ENCODE results near the gene CGN. TPM values are rescaled to one million over a fixed set of nuclear protein-coding genes. Genes with fewer than 3 reads are reported as not detected.

Gene CGN
- total RNA-seq, 6 experiments from 2014 or later: 0.17 to 0.28 (median 0.21) TPM

GRCh38 chr1:151574575-151575529 lies 63.7 kb downstream of the CGN start:
- no peak for TF ChIP-seq CTCF (IDR thresholded peaks at IDR 0.05)
- DNase-seq: peak; percentile 62
- H3K27ac Mint-ChIP-seq: peak overlapping the region; percentile 80
- H3K36me3 Mint-ChIP-seq (ENCODE audit: low read depth): peaks cover 26% of the 10 kb centered on the region
- H3K9me3 Mint-ChIP-seq: no peaks in the 10 kb centered on the region
- no peak overlapping the region; the same call in 1 of the 2 replicates for H3K4me3 Mint-ChIP-seq
- peaks cover 38% of the 10 kb centered on the region for H3K4me1 Mint-ChIP-seq (ENCODE audit: low read depth)
- no peaks in the 10 kb centered on the region for H3K27me3 Mint-ChIP-seq (ENCODE audit: insufficient read depth)

- no peak for DNase-seq
- Mint-ChIP-seq H3K4me1 (ENCODE audit: low read depth) (peaks cover 36% of the 10 kb centered on the region), H3K9me3 (no peaks in the 10 kb centered on the region), H3K27ac (no peak overlapping the region), H3K27me3 (ENCODE audit: insufficient read depth) (no peaks in the 10 kb centered on the region), H3K36me3 (ENCODE audit: low read depth) (peaks cover 34% of the 10 kb centered on the region), H3K4me3 (no peak overlapping the region)
- TF ChIP-seq CTCF (IDR thresholded peaks at IDR 0.05): no peak
These were observed 66.0 kb downstream of the CGN start for GRCh38 chr1:151577173-151577572.

- Mint-ChIP-seq H3K4me1 (ENCODE audit: low read depth) (peaks cover 40% of the 10 kb centered on the region), H3K4me3 (no peak overlapping the region), H3K27me3 (ENCODE audit: insufficient read depth) (no peaks in the 10 kb centered on the region; the same call in 1 of the 2 replicates), H3K27ac (no peak overlapping the region), H3K9me3 (no peaks in the 10 kb centered on the region), H3K36me3 (ENCODE audit: low read depth) (peaks cover 28% of the 10 kb centered on the region)
- DNase-seq: no peak
- no peak for TF ChIP-seq CTCF (IDR thresholded peaks at IDR 0.05)
These were observed 67.8 kb downstream of the CGN start for GRCh38 chr1:151578941-151579340.

GRCh38 chr1:151579436-151580225 lies 68.4 kb downstream of the CGN start:
- Mint-ChIP-seq H3K27ac (no peak overlapping the region), H3K4me1 (ENCODE audit: low read depth) (peaks cover 40% of the 10 kb centered on the region), H3K9me3 (no peaks in the 10 kb centered on the region), H3K36me3 (ENCODE audit: low read depth) (peaks cover 21% of the 10 kb centered on the region), H3K27me3 (ENCODE audit: insufficient read depth) (peaks cover 5% of the 10 kb centered on the region), H3K4me3 (no peak overlapping the region)
- peak; percentile 37 for DNase-seq
- TF ChIP-seq CTCF (IDR thresholded peaks at IDR 0.05): no peak

GRCh38 chr1:151581451-151581850 lies 70.3 kb downstream of the CGN start:
- DNase-seq: no peak
- Mint-ChIP-seq H3K27ac (no peak overlapping the region), H3K4me3 (no peak overlapping the region), H3K9me3 (no peaks in the 10 kb centered on the region), H3K27me3 (ENCODE audit: insufficient read depth) (peaks cover 6% of the 10 kb centered on the region), H3K4me1 (ENCODE audit: low read depth) (peaks cover 40% of the 10 kb centered on the region), H3K36me3 (ENCODE audit: low read depth) (peaks cover 13% of the 10 kb centered on the region; the same call in 1 of the 2 replicates)
- TF ChIP-seq CTCF (IDR thresholded peaks at IDR 0.05): no peak
